Brain microvascular endothelial cell (primary cell): ENCODE results near the gene THOC1.
A peak's percentile ranks its signal among the peaks of the same experiment; 100 is the strongest.

Experiments used
- DNase-seq: peaks from one replicate; pipeline ENCODE4 v3.0.0-alpha.2; 2020
- H3K27ac ChIP-seq: fragments of 250-450 bp; sonication (Bioruptor Pico); 2 replicates; pipeline ENCODE4 v1.5.1; 2020; ENCODE audit warnings: mild to moderate bottlenecking, moderate library complexity
- H3K27me3 ChIP-seq: fragments of 250-450 bp; sonication (Bioruptor Pico); replicated peaks from 2 replicates; pipeline ENCODE4 v1.5.1; 2020; ENCODE audit warnings: mild to moderate bottlenecking
- H3K36me3 ChIP-seq: fragments of 250-450 bp; sonication (Bioruptor Pico); replicated peaks from 2 replicates; pipeline ENCODE4 v1.5.1; 2020; ENCODE audit warnings: mild to moderate bottlenecking
- H3K4me3 ChIP-seq: 2 replicates; pipeline ENCODE4 v1.5.1; 2011; ENCODE audit warnings: low read depth, mild to moderate bottlenecking, control low read depth, low read length, moderate library complexity
- CTCF ChIP-seq: IDR thresholded peaks from 2 replicates; pipeline ENCODE4 v1.5.1; 2011; ENCODE audit warnings: low read depth, mild to moderate bottlenecking, moderate library complexity, low read length, control low read depth, inconsistent platforms; ENCODE audit errors: missing control alignments
- in situ Hi-C: cut with HindIII; loops from 2 replicates; pipeline ENCODE4 v1.10.0; 2017; ENCODE audit warnings: low sequenced_read_pairs, low pct_ligation_motif_present

The THOC1 gene

GRCh38 chr18:189254-189653 lies 78.6 kb downstream of the THOC1 start:
- Histone ChIP-seq H3K36me3 (peaks cover 4% of the 10 kb centered on the region), H3K27ac (no peak overlapping the region), H3K27me3 (no peaks in the 10 kb centered on the region), H3K4me3 (no peak overlapping the region)
- no peak for DNase-seq
- no peak for TF ChIP-seq CTCF
- in situ Hi-C loops = no loop called here

GRCh38 chr18:183769-184168 lies 84.1 kb downstream of the THOC1 start:
- Histone ChIP-seq H3K27ac (no peak overlapping the region), H3K36me3 (peaks cover 16% of the 10 kb centered on the region), H3K4me3 (no peak overlapping the region), H3K27me3 (no peaks in the 10 kb centered on the region)
- TF ChIP-seq CTCF = no peak
- in situ Hi-C loops = no loop called here
- peak; percentile 6 for DNase-seq

- in situ Hi-C loops = no loop called here
- Histone ChIP-seq H3K36me3 (peaks cover 16% of the 10 kb centered on the region), H3K4me3 (no peak overlapping the region), H3K27me3 (no peaks in the 10 kb centered on the region), H3K27ac (no peak overlapping the region)
- no peak for TF ChIP-seq CTCF
- DNase-seq = no peak
Measured at GRCh38 chr18:181711-182110, 86.1 kb downstream of the THOC1 start.

- TF ChIP-seq CTCF = no peak
- no peak for DNase-seq
- H3K4me3 ChIP-seq = no peak overlapping the region
- no peaks in the 10 kb centered on the region for H3K27me3 ChIP-seq
- peaks cover 12% of the 10 kb centered on the region for H3K36me3 ChIP-seq
- in situ Hi-C loops = no loop called here
- no peak overlapping the region for H3K27ac ChIP-seq
Measured at GRCh38 chr18:179499-179898, 88.3 kb downstream of the THOC1 start.

- DNase-seq = no peak
- in situ Hi-C loops = no loop called here
- H3K4me3 ChIP-seq = no peak overlapping the region
- no peak for TF ChIP-seq CTCF
- H3K27ac ChIP-seq = no peak overlapping the region
- peaks cover 13% of the 10 kb centered on the region for H3K36me3 ChIP-seq
- no peaks in the 10 kb centered on the region for H3K27me3 ChIP-seq
Measured at GRCh38 chr18:172361-172760, 95.5 kb downstream of the THOC1 start.
